ENCODE measurements around the gene TCERG1L.

Gene TCERG1L

GRCh38 chr10:131127610-131128009 lies 183.9 kb downstream of the TCERG1L start:
- Histone ChIP-seq H3K27me3 (ENCODE audit: insufficient read depth, poor library complexity, severe bottlenecking) (no peaks in the 10 kb centered on the region), H3K4me3 (replicated peaks; ENCODE audit: insufficient read depth, low read length) (no peak overlapping the region), H3K27ac (replicated peaks) (no peak overlapping the region)
- DNase-seq (ENCODE audit: low read depth in 1 of 2, low spot score in 1 of 2) = no peak
- TF ChIP-seq GABPA (IDR thresholded peaks at IDR 0.05; ENCODE audit: low read depth) (no peak), CTCF (IDR thresholded peaks at IDR 0.05; ENCODE audit: insufficient read depth, low read length) (no peak), POLR2AphosphoS5 (IDR thresholded peaks at IDR 0.05; ENCODE audit: low read depth) (no peak), REST (IDR thresholded peaks at IDR 0.05; ENCODE audit: insufficient replicate concordance, low read depth) (no peak), SPI1 (IDR thresholded peaks at IDR 0.05; ENCODE audit: borderline replicate concordance, low read depth) (no peak)

GRCh38 chr10:131127138-131127589 lies 184.4 kb downstream of the TCERG1L start:
- H3K27ac ChIP-seq (replicated peaks) = no peak overlapping the region
- no peak for DNase-seq (ENCODE audit: low read depth in 1 of 2, low spot score in 1 of 2)
- no peak for TF ChIP-seq SPI1 (IDR thresholded peaks at IDR 0.05; ENCODE audit: borderline replicate concordance, low read depth)
- TF ChIP-seq POLR2AphosphoS5 (IDR thresholded peaks at IDR 0.05; ENCODE audit: low read depth) = no peak
- TF ChIP-seq CTCF (IDR thresholded peaks at IDR 0.05; ENCODE audit: insufficient read depth, low read length) = no peak
- no peak overlapping the region for H3K4me3 ChIP-seq (replicated peaks; ENCODE audit: insufficient read depth, low read length)
- no peaks in the 10 kb centered on the region for H3K27me3 ChIP-seq (ENCODE audit: insufficient read depth, poor library complexity, severe bottlenecking)

GRCh38 chr10:131126321-131127137 lies 185.0 kb downstream of the TCERG1L start:
- Histone ChIP-seq H3K4me3 (replicated peaks; ENCODE audit: insufficient read depth, low read length) (no peak overlapping the region), H3K27me3 (ENCODE audit: insufficient read depth, poor library complexity, severe bottlenecking) (no peaks in the 10 kb centered on the region), H3K27ac (replicated peaks) (no peak overlapping the region)
- TF ChIP-seq POLR2AphosphoS5 (IDR thresholded peaks at IDR 0.05; ENCODE audit: low read depth) = no peak
- TF ChIP-seq SPI1 (IDR thresholded peaks at IDR 0.05; ENCODE audit: borderline replicate concordance, low read depth) = no peak
- TF ChIP-seq GABPA (IDR thresholded peaks at IDR 0.05; ENCODE audit: low read depth) = no peak
- TF ChIP-seq REST (IDR thresholded peaks at IDR 0.05; ENCODE audit: insufficient replicate concordance, low read depth) = no peak
- no peak for TF ChIP-seq CTCF (IDR thresholded peaks at IDR 0.05; ENCODE audit: insufficient read depth, low read length)
- no peak for DNase-seq (ENCODE audit: low read depth in 1 of 2, low spot score in 1 of 2)
